Smooth muscle cell (in vitro differentiated cells): ENCODE measurements around the gene TRIP13. TPM values are rescaled to one million over a fixed set of nuclear protein-coding genes. Genes with fewer than 3 reads are reported as not detected.
A peak's percentile ranks its signal among the peaks of the same experiment; 100 is the strongest.

Source experiments
- DNase-seq: peaks from one replicate; lab custom pipeline; 2025; ENCODE audit not compliant: unreplicated experiment; lab: John Stamatoyannopoulos, UW
- H2AFZ ChIP-seq: fragments of 200-600 bp; sonication (generic); 2 replicates; pipeline ENCODE4 v1.6.0; 2016; ENCODE audit warnings: antibody characterized with exemption, low read depth, mild to moderate bottlenecking
- H3F3A ChIP-seq: fragments of 200-600 bp; sonication (generic); 2 replicates; pipeline ENCODE4 v1.6.0; 2017; ENCODE audit warnings: antibody characterized with exemption, low read depth
- H3K27ac ChIP-seq: fragments of 200-600 bp; sonication (generic); 2 replicates; pipeline ENCODE4 v1.5.1; 2016; ENCODE audit warnings: low read depth, mild to moderate bottlenecking
- H3K27me3 ChIP-seq: fragments of 200-600 bp; sonication (generic); 2 replicates; pipeline ENCODE4 v1.6.1; 2016; ENCODE audit warnings: low read depth, mild to moderate bottlenecking
- H3K36me3 ChIP-seq: fragments of 200-600 bp; sonication (generic); 2 replicates; pipeline ENCODE4 v1.5.1; 2016; ENCODE audit warnings: low read depth
- H3K4me1 ChIP-seq: fragments of 200-600 bp; sonication (generic); 2 replicates; pipeline ENCODE4 v1.5.1; 2016; ENCODE audit warnings: low read depth
- H3K4me2 ChIP-seq: fragments of 200-600 bp; sonication (generic); 2 replicates; pipeline ENCODE4 v1.6.0; 2016; ENCODE audit warnings: mild to moderate bottlenecking
- H3K4me3 ChIP-seq: fragments of 200-600 bp; sonication (generic); 2 replicates; pipeline ENCODE4 v1.5.1; 2016; ENCODE audit warnings: mild to moderate bottlenecking
- H3K79me2 ChIP-seq: fragments of 200-600 bp; sonication (generic); 2 replicates; pipeline ENCODE4 v1.6.0; 2016; ENCODE audit warnings: low read depth, mild to moderate bottlenecking
- H3K9ac ChIP-seq: fragments of 200-600 bp; sonication (generic); 2 replicates; pipeline ENCODE4 v1.6.0; 2016; ENCODE audit warnings: low read depth
- H3K9me3 ChIP-seq: fragments of 200-600 bp; sonication (generic); replicated peaks from 2 replicates; pipeline ENCODE4 v1.5.1; 2016; ENCODE audit warnings: low read depth
- H4K20me1 ChIP-seq: fragments of 200-600 bp; sonication (generic); 2 replicates; pipeline ENCODE4 v1.6.0; 2016; ENCODE audit warnings: low read depth
- whole genome bisulfite sequencing: methylation state at CpG from one replicate; pipeline ENCODE4 v1.1.7; 2016; ENCODE audit warnings: low lambda C conversion rate; 5-methylcytosine and 5-hydroxymethylcytosine counted together
- polyA plus RNA-seq: library from polyadenylated mRNA; unstranded; fragments of >200 nt; fragmentation: Nextera tagmentation; extraction: Ambion mirVana; gene quantifications from 2 replicates; pipeline ENCODE4 v1.2.1, GENCODE V29; 2016
- total RNA-seq: library from RNA; depleted of rRNA; stranded (reverse); fragments of >200 nt; gene quantifications from 2 replicates; pipeline ENCODE4 v1.2.3, GENCODE V29; 2014
- TF ChIP-seq, protein P1 (sequence below): fragments of 200-600 bp; sonication (generic); IDR thresholded peaks from 2 replicates; pipeline ENCODE4 v1.5.1; 2017; ENCODE audit warnings: borderline replicate concordance, mild to moderate bottlenecking, antibody characterized with exemption; ENCODE audit not compliant: insufficient read depth, poor library complexity, severe bottlenecking

Gene TRIP13
- total and polyA plus RNA-seq, 2 experiments from 2014 or later: 8.4 to 12.0 TPM

GRCh38 chr5:966345-966710, 73.6 kb downstream of the TRIP13 start:
- Histone ChIP-seq H3K4me3 (no peak overlapping the region), H3K9me3 (no peaks in the 10 kb centered on the region), H3K27me3 (no peaks in the 10 kb centered on the region), H3K9ac (no peak overlapping the region), H3K79me2 (no peaks in the 10 kb centered on the region), H3K4me1 (peaks cover 14% of the 10 kb centered on the region), H2AFZ (no peak overlapping the region), H4K20me1 (no peaks in the 10 kb centered on the region), H3K4me2 (peak overlapping the region; percentile 6), H3K27ac (no peak overlapping the region), H3K36me3 (no peaks in the 10 kb centered on the region), H3F3A (peaks cover 21% of the 10 kb centered on the region)
- TF ChIP-seq, protein P1, sequence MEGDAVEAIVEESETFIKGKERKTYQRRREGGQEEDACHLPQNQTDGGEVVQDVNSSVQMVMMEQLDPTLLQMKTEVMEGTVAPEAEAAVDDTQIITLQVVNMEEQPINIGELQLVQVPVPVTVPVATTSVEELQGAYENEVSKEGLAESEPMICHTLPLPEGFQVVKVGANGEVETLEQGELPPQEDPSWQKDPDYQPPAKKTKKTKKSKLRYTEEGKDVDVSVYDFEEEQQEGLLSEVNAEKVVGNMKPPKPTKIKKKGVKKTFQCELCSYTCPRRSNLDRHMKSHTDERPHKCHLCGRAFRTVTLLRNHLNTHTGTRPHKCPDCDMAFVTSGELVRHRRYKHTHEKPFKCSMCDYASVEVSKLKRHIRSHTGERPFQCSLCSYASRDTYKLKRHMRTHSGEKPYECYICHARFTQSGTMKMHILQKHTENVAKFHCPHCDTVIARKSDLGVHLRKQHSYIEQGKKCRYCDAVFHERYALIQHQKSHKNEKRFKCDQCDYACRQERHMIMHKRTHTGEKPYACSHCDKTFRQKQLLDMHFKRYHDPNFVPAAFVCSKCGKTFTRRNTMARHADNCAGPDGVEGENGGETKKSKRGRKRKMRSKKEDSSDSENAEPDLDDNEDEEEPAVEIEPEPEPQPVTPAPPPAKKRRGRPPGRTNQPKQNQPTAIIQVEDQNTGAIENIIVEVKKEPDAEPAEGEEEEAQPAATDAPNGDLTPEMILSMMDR: no peak
- no peak for DNase-seq
- 73% methylated on average over 9 of the region's 9 CpGs for WGBS

DNA sequence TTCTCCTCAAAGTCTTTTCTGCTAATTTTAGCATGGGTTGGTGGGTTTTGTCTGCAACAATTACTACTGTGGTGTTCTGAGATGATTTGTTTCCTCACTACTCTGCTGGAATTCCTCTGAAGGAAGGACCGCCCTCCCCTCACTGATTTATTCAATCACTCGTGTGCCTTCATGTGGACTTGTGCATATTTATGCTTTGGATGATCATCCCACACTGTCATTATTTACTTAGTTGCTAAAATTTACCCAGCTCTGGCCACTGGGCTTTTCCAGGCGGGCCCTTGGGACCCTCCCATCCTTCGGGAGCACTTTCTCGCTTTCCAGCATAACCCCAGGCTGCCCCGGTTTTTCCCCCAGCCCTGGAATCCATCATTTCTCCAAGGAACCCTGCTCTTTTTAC, 74.3 kb downstream of the TRIP13 start:
- no peaks in the 10 kb centered on the region for H4K20me1 ChIP-seq
- no peaks in the 10 kb centered on the region for H3K36me3 ChIP-seq
- H3K9ac ChIP-seq: no peak overlapping the region
- H3K4me1 ChIP-seq: peaks cover 14% of the 10 kb centered on the region
- no peak overlapping the region for H3K4me3 ChIP-seq
- H3K27me3 ChIP-seq: no peaks in the 10 kb centered on the region
- no peak overlapping the region for H2AFZ ChIP-seq
- no peaks in the 10 kb centered on the region for H3K79me2 ChIP-seq
- peaks cover 21% of the 10 kb centered on the region for H3F3A ChIP-seq
- no peak for DNase-seq
- 86% methylated on average over 6 of the region's 6 CpGs for WGBS
- H3K4me2 ChIP-seq: no peak overlapping the region
- TF ChIP-seq, protein P1: no peak
- no peak overlapping the region for H3K27ac ChIP-seq
- no peaks in the 10 kb centered on the region for H3K9me3 ChIP-seq

Other genes with a start within 250 kb of the TRIP13 start
- gene TPPP, start 199.5 kb upstream of the TRIP13 start, total RNA-seq: under 0.01 TPM in 1 of 2 replicates, not detected in the other
- not detected in 2 replicates for gene TPPP, start 199.5 kb upstream of the TRIP13 start, polyA plus RNA-seq
- gene ZDHHC11B, start 108.2 kb upstream of the TRIP13 start, total RNA-seq: 0.04 TPM in 1 of 2 replicates, not detected in the other
- not detected in 2 replicates for gene ZDHHC11B, start 108.2 kb upstream of the TRIP13 start, polyA plus RNA-seq
- 2.7 and 4.8 TPM in 2 replicates for gene ZDHHC11, start 41.9 kb upstream of the TRIP13 start, total RNA-seq
- 1.7 and 5.5 TPM in 2 replicates for gene ZDHHC11, start 41.9 kb upstream of the TRIP13 start, polyA plus RNA-seq
- 14.7 and 17.1 TPM in 2 replicates for gene BRD9, start 83 bp upstream of the TRIP13 start, total RNA-seq
- gene BRD9, start 83 bp upstream of the TRIP13 start, polyA plus RNA-seq: 17.8 and 20.4 TPM in 2 replicates
- gene NKD2, start 115.9 kb downstream of the TRIP13 start, total RNA-seq: 31.2 and 32.5 TPM in 2 replicates
- 105 and 122 TPM in 2 replicates for gene NKD2, start 115.9 kb downstream of the TRIP13 start, polyA plus RNA-seq
- gene SLC12A7, start 219.2 kb downstream of the TRIP13 start, total RNA-seq: 6.1 and 8.3 TPM in 2 replicates
- 13.4 and 15.2 TPM in 2 replicates for gene SLC12A7, start 219.2 kb downstream of the TRIP13 start, polyA plus RNA-seq